Sigmoid colon (tissue), 7 donors: ENCODE results near the gene UGCG. TPM values are rescaled to one million over a fixed set of nuclear protein-coding genes. Genes with fewer than 3 reads are reported as not detected.
A peak's percentile ranks its signal among the peaks of the same experiment; 100 is the strongest.
"Not testable (repeated sequence)": the region's sequence is repeated elsewhere in the genome, so short reads cannot be mapped to it uniquely, and the experiment has no call there.

Experiments used
- DNase-seq: peaks from one replicate; pipeline ENCODE4 v3.0.0-alpha.2; 2019
- H3K27ac ChIP-seq, 4 donors: fragments of 200-600 bp; sonication (generic); one replicate each; pipeline ENCODE4 v1.5.1; 2016 to 2019; ENCODE audit warnings: mild to moderate bottlenecking in 1 of 4
- H3K27me3 ChIP-seq, 3 donors: fragments of 200-600 bp; sonication (generic); one replicate each; pipeline ENCODE4 v1.5.1; 2019; ENCODE audit warnings: mild to moderate bottlenecking in 1 of 3
- H3K36me3 ChIP-seq, 4 donors: fragments of 200-600 bp; sonication (generic); one replicate each; pipeline ENCODE4 v1.5.1; 2016 to 2019
- H3K4me1 ChIP-seq, 4 donors: fragments of 200-600 bp; sonication (generic); one replicate each; pipeline ENCODE4 v1.5.1; 2017 to 2019
- H3K4me3 ChIP-seq, 4 donors: fragments of 200-600 bp; sonication (generic); one replicate each; pipeline ENCODE4 v1.5.1; 2017 to 2019; ENCODE audit warnings: mild to moderate bottlenecking in 2 of 4, moderate library complexity in 1 of 4
- H3K9me3 ChIP-seq, 4 donors: fragments of 200-600 bp in 3 of 4; sonication (generic) in 3 of 4; one replicate each; pipeline versions ENCODE4 v1.5.1 to v1.6.1; 2013 to 2019
- EP300 ChIP-seq, 4 donors: sonication (generic); formaldehyde crosslinking; IDR thresholded peaks; one replicate each; pipeline ENCODE4 v1.6.1; 2017; ENCODE audit warnings: antibody characterized with exemption in 4 of 4
- POLR2A ChIP-seq, 2 donors: fragments of 450-650 bp; IDR thresholded peaks; one replicate each; pipeline ENCODE4 v1.6.1; 2016; ENCODE audit warnings: antibody characterized with exemption in 2 of 2, mild to moderate bottlenecking in 2 of 2, moderate library complexity in 2 of 2
- POLR2AphosphoS5 ChIP-seq, 4 donors: sonication (generic); formaldehyde crosslinking; IDR thresholded peaks; one replicate each; pipeline ENCODE4 v1.6.1; 2017; ENCODE audit warnings: antibody characterized with exemption in 4 of 4
- WGBS, 2 donors: extraction: QIAGEN DNeasy Blood & Tissue Kit; methylation state at CpG; one replicate each; pipeline ENCODE4 v1.1.7; 2013; 5-methylcytosine and 5-hydroxymethylcytosine counted together
- intact Hi-C: fragments of 100-400 bp; cut with DNase I; formaldehyde crosslinking; loops from one replicate; pipeline ENCODE4 v1.15.1; 2023
- polyA plus RNA-seq, 3 donors: library from polyadenylated mRNA; stranded (reverse); fragments of 200-250 nt; gene quantifications; one replicate each; pipeline ENCODE4 v1.2.3, GENCODE V29; 2013
- total RNA-seq, 4 donors: library from RNA; depleted of rRNA; stranded (reverse); fragments of >200 nt; gene quantifications; one replicate each; pipeline ENCODE4 v1.1.0, GENCODE V29; 2016
- TF ChIP-seq, protein P1 (sequence below), 4 experiments: fragments of 450-650 bp in 3 of 4; fragments of 200-600 bp in 1 of 4; IDR thresholded peaks; one replicate each; pipeline ENCODE4 v1.5.1; 2016 to 2019; ENCODE audit warnings: antibody characterized with exemption in 4 of 4, mild to moderate bottlenecking in 3 of 4, moderate library complexity in 2 of 4
- donor health status: healthy with polysubstance abuse.
- donor health status: Bipolar disorder and iron deficiency.
- donor health status: healthy.

UGCG gene
- total and polyA plus RNA-seq, 7 donors = 7.8 to 89.3 (median 20.7) TPM

DNA sequence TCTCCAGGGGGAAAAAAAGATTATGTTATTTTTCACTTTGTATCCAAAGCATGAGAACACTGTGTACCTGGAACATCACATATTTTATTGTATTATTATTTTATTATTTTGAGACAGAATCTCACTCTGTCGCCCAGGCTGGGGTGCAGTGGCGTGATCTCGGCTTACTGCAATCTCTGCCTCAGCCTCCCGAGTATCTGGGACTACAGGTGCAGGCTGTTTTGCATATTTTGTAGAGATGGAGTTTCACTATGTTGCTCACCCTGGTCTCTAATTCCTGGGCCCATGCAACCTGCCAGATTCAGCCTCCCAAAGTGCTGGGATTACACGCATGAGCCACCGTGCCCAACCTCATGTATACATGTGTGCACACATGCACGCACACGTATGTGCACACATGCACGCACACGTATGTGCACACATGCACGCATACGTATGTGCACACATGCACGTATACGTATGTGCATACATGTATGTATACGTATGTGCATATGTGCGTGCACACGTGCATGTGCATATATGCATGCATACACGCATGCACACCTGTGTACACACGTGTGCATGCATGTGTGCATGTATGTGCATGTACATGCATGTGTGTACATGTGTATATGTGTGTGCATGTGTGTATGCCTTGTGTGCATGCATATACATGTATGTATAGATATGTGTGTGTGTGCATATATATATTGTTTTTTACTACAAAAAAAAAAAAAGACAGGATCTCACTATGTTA is 9.5 kb upstream of the UGCG start:
- WGBS, 2 donors = 85 to 93% methylated on average over 19 of the region's 19 CpGs

DNA sequence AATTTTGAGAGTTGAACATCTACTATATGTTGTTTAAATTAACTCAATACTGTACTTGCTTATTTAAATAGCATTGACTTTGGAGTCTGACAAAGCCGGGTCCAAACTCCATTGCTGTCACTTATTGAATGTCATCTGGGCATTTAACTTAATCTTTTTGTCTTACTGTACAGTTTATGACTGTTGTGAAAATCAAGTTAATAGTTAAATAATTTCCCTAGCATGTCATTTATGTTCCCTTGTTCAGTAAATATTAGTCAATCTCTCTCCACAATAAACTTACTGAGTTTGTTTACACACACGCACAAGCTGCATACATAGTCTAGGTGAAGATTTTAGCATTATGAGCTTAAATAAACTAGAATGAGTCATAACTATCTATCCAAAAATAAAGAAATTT is 6.3 kb upstream of the UGCG start:
- Histone ChIP-seq H3K4me3 (no peak overlapping the region), H3K27me3 (no peaks in the 10 kb centered on the region), H3K36me3 (no peaks in the 10 kb centered on the region), H3K9me3 (no peaks in the 10 kb centered on the region), H3K4me1 (peaks cover 0 to under 1% (median under 1%) of the 10 kb centered on the region in 4 donors), H3K27ac (no peak overlapping the region)
- TF ChIP-seq POLR2AphosphoS5 (IDR thresholded peaks at IDR 0.05) = no peak
- TF ChIP-seq EP300 (IDR thresholded peaks at IDR 0.05) = no peak
- no peak for TF ChIP-seq POLR2A (IDR thresholded peaks at IDR 0.05)
- TF ChIP-seq, protein P1, sequence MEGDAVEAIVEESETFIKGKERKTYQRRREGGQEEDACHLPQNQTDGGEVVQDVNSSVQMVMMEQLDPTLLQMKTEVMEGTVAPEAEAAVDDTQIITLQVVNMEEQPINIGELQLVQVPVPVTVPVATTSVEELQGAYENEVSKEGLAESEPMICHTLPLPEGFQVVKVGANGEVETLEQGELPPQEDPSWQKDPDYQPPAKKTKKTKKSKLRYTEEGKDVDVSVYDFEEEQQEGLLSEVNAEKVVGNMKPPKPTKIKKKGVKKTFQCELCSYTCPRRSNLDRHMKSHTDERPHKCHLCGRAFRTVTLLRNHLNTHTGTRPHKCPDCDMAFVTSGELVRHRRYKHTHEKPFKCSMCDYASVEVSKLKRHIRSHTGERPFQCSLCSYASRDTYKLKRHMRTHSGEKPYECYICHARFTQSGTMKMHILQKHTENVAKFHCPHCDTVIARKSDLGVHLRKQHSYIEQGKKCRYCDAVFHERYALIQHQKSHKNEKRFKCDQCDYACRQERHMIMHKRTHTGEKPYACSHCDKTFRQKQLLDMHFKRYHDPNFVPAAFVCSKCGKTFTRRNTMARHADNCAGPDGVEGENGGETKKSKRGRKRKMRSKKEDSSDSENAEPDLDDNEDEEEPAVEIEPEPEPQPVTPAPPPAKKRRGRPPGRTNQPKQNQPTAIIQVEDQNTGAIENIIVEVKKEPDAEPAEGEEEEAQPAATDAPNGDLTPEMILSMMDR (IDR thresholded peaks at IDR 0.05) = no peak
- intact Hi-C loops = loop anchor here (10.0 kb wide), 1 partner anchor 296 kb away; the partner anchor contains the start of gene PTGR1
- DNase-seq = no peak
- 24 to 77% methylated on average over 2 of the region's 2 CpGs for WGBS, 2 donors

More for the DNA sequence above, 9.5 kb upstream of the UGCG start:
- Histone ChIP-seq H3K4me1 (no peaks in the 10 kb centered on the region), H3K36me3 (no peaks in the 10 kb centered on the region), H3K27me3 (no peaks in the 10 kb centered on the region), H3K9me3 (no peaks in the 10 kb centered on the region), H3K4me3 (no peak overlapping the region), H3K27ac (no peak overlapping the region)
- no peak for TF ChIP-seq POLR2A (IDR thresholded peaks at IDR 0.05)
- TF ChIP-seq, protein P1 (IDR thresholded peaks at IDR 0.05) = no peak
- TF ChIP-seq EP300 (IDR thresholded peaks at IDR 0.05) = no peak
- no peak for TF ChIP-seq POLR2AphosphoS5 (IDR thresholded peaks at IDR 0.05)
- intact Hi-C loops = no loop called here
- no peak for DNase-seq

DNA sequence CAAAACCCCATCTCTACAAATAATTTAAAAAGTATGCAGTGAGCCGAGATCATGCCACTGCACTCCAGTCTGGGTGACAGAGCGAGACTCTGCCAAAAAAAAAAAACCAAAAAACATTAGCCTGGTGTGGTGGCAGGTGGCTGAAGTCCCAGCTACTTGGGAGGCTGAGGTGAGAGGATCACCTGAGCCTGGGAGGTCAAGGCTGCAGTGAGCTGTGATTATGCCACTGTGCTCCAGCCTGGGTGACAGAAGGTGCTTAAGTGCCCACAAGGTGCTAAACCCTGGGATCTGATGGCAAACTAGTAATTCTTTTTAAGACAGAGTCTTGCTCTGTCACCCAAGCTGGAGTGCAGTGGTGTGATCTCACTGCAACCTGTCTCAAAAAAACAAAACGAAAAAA is 5.7 kb upstream of the UGCG start:
- intact Hi-C loops = loop anchor here (10.0 kb wide), 1 partner anchor 296 kb away; the partner anchor contains the start of gene PTGR1
- H3K27ac ChIP-seq, H3K27me3 ChIP-seq, H3K4me3 ChIP-seq, H3K36me3 ChIP-seq, H3K9me3 ChIP-seq, H3K4me1 ChIP-seq, DNase-seq: not testable (repeated sequence)
- 74 to 93% methylated on average over 3 of the region's 3 CpGs for WGBS, 2 donors

DNA sequence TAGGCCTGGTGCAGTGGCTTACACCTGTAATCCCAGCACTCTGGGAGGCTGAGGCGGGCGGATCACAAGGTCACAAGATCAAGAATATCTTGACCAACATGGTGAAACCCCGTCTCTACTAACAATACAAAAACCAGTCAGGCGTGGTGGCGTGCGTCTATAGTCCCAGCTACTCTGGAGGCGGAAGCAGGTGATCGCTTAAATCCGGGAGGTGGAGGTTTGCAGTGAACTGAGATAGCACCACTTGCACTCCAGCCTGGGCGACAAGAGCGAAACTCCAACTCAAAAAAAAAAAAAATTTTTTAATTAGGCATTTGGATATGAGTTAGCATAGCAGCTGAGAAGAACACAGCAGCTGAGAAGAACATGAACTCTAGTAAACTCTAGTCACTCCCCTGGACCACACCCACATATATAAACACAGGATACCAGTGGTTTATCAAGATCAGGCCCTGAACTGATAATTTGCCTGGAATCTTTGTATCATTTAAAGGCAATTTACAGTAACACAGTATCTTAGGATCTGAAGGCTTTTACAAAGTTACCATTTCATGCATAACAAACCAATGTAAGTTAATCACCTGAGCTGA is 4.6 kb upstream of the UGCG start:
- Histone ChIP-seq H3K4me3 (no peak overlapping the region), H3K27ac (no peak overlapping the region), H3K27me3 (no peaks in the 10 kb centered on the region), H3K36me3 (no peaks in the 10 kb centered on the region), H3K9me3 (no peaks in the 10 kb centered on the region), H3K4me1 (peaks cover 0 to 9% (median 7%) of the 10 kb centered on the region in 4 donors)
- TF ChIP-seq POLR2A (IDR thresholded peaks at IDR 0.05) = no peak
- no peak for TF ChIP-seq EP300 (IDR thresholded peaks at IDR 0.05)
- no peak for TF ChIP-seq POLR2AphosphoS5 (IDR thresholded peaks at IDR 0.05)
- TF ChIP-seq, protein P1 (IDR thresholded peaks at IDR 0.05) = no peak
- no peak for DNase-seq
- 18 to 70% methylated on average over 11 of the region's 11 CpGs for WGBS, 2 donors
- intact Hi-C loops = loop anchor here (10.0 kb wide), 1 partner anchor 297 kb away; the partner anchor contains the start of gene PTGR1

DNA sequence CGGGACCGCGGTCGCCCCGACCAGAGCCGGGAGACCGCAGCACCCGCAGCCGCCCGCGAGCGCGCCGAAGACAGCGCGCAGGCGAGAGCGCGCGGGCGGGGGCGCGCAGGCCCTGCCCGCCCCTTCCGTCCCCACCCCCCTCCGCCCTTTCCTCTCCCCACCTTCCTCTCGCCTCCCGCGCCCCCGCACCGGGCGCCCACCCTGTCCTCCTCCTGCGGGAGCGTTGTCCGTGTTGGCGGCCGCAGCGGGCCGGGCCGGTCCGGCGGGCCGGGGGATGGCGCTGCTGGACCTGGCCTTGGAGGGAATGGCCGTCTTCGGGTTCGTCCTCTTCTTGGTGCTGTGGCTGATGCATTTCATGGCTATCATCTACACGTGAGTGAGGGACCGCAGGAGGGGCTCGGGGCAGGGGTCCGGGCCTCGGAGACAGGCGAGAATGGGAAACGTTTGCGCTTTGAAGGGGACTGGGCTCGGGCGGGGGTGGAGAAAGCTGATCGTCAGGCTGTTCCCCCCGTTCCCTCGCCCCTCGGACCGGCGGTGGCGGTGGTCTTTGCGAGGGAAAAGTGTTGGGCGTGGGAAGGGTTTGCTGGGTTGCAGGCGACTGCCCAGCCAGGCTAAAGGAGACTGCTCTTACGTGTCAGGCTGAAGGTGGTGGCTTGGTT is 457 bp downstream of the UGCG start:
- Histone ChIP-seq H3K9me3 (no peaks in the 10 kb centered on the region), H3K27ac (peak overlapping the region; percentile 96 to 99 (median 98)), H3K4me1 (peaks cover 0 to 49% (median 44%) of the 10 kb centered on the region in 4 donors), H3K4me3 (peak overlapping the region; percentile 87 to 97 (median 96)), H3K27me3 (no peaks in the 10 kb centered on the region), H3K36me3 (no peaks in the 10 kb centered on the region)
- 0% methylated on average over 68 of the region's 68 CpGs for WGBS, 2 donors
- intact Hi-C loops = loop anchor here (1.0 to 10.0 kb wide), 6 partner anchors 115 to 590 kb away; partner anchors contain the start of genes KIAA1958, PTBP3 and PTGR1
- TF ChIP-seq POLR2AphosphoS5 (IDR thresholded peaks at IDR 0.05) (peak in 1 of 4 donors; percentile 3), POLR2A (IDR thresholded peaks at IDR 0.05) (no peak), EP300 (IDR thresholded peaks at IDR 0.05) (no peak)
- TF ChIP-seq, protein P1 (IDR thresholded peaks at IDR 0.05) = no peak
- DNase-seq = peak; percentile 79
